DOHH2 (cell line): ENCODE data around the gene YWHAH.

Experiments
- CTCF ChIP-seq: fragments of 200-600 bp; sonication (generic); IDR thresholded peaks from one replicate; pipeline ENCODE4 v1.5.1; 2014; ENCODE audit warnings: antibody characterized with exemption, mild to moderate bottlenecking, low read depth, low read length; ENCODE audit not compliant: poor library complexity, severe bottlenecking
- EZH2phosphoT487 ChIP-seq: fragments of 200-600 bp; sonication (generic); IDR thresholded peaks from 2 replicates; pipeline ENCODE4 v1.6.1; 2017; ENCODE audit warnings: borderline replicate concordance, mild to moderate bottlenecking, antibody characterized with exemption, low read length, moderate library complexity, mixed read lengths

GRCh38 chr22:31962387-31963125 is 18.2 kb downstream of the YWHAH start:
- TF ChIP-seq CTCF: no peak
- no peak for TF ChIP-seq EZH2phosphoT487
